SU-DHL-6 (cell line): ENCODE results near the gene NEURL2.

Source experiments
- CTCF ChIP-seq: fragments of 200-600 bp; sonication (generic); IDR thresholded peaks from one replicate; pipeline ENCODE4 v1.5.1; 2017; ENCODE audit warnings: antibody characterized with exemption, mild to moderate bottlenecking, low read length, moderate library complexity; ENCODE audit not compliant: insufficient read depth, poor library complexity, severe bottlenecking
- EZH2phosphoT487 ChIP-seq: fragments of 200-600 bp; sonication (generic), shearing (Covaris generic); conservative IDR thresholded peaks from 2 replicates; pipeline ENCODE4 v1.6.1; 2018; ENCODE audit warnings: mild to moderate bottlenecking, antibody characterized with exemption, low read length, moderate library complexity, mixed read lengths

DNA sequence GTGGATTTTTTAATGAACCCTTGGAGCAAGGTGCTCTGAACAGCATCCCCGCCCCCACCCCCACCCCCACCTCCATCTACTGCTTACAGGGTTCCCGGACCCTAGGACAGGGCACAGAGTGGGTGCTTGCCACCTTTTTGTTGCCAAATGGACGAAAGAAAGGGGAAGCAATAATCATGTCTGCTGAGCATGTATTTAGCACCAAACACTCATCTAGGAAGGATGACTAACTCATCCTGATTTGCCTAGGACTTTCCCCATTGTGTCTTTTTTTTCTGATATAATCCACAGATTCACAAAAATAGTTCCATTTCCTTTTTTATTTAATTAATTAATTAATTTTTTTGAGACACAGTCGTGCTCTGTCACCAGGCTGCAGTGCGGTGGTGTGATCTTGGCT lies 22.1 kb upstream of the NEURL2 start:
- TF ChIP-seq CTCF (no peak), EZH2phosphoT487 (no peak)
